Activated CD4-positive, CD25-positive, alpha-beta regulatory T cell treated with anti-CD3 and anti-CD28 coated beads, Interleukin-2, amount 50 U/mL, for 16 hours (primary cell): ENCODE data around the gene TMSB4Y.

Experiments used
- DNase-seq: peaks from one replicate; pipeline ENCODE4 v3.0.0-alpha.2; 2020; ENCODE audit warnings: low read depth, low spot score

Gene TMSB4Y

DNA sequence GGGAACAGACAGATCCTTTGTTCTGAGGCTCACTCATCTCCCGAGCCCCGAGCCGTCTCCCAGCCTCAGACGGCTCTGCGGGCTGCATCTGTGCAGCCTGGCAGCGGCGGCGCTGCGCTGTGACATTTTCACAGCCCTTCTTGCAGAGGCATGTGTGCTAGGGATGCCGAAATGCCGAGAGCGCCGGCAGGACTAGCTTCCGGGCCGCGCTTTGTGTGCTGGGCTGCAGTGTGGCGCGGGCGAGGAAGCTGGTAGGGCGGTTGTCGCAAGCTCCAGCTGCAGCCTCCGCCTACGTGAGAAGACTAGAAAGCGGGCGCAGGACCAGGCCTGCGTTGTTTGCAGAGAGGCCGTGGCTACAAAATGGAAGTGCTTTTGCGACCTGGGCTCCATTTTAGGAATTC, at the start of gene TMSB4Y:
Gene TMSB4Y (plus strand): TSS at position 332 of the 401 bp plus-strand sequence.
- peak; percentile 26 for DNase-seq

DNA sequence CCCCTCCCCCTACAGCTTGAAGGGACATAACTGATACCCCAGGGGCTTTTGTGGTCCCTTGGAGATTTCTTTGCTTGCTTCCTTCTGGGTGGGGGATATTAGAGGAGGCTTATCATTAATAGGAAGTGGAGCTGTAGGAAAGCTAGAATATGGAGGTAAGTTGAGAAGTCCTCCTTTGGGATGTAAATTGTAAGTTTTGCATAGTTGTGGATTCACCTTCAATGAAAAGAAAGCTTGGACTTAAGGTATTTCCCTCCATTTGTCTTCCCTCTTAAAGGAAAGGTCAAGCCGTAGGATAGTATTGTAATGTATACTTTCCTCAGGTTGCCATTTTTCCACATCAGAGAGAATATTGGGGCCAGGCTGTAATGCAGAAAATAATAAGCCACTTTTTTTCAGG, 39.5 kb upstream of the TMSB4Y start:
- no peak for DNase-seq

DNA sequence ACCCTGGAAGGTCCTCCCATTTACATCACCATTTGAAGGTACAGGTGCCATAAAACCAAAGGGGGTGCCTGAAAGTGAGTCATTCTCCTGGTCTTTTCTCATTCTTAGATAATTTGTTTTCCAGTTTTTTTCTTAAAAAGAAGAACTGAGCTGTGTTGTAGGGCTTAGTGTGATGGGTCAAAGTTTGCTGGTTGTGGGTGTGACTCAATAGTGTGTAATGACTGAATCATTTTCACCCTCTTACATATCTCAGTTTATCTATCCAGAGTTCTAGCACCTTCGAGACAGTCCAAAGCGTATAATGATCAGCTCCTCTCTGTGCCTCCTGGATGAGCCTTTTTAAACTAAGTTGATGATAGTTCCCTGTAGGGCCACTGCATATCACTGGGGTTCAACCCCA, 32.6 kb upstream of the TMSB4Y start:
- DNase-seq: no peak

DNA sequence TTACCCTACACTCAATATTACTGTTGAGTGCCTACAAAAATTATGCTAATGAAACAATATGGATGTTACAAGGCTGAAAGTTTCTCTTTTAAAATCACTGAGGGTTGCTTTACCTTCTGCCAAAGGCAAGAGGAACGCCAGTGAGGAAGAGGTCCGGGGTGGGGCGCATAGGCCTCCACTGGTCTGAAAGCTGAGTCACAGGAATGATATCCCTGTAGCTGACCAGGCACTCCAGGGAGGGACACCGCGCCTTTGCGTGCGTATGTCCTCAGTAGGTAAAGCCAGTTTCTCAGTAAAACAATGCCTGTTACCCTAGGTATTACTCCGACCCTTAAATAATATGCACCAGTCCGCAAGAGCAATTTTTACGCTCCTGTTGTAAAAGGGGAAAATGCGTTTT, 1.4 kb upstream of the TMSB4Y start:
- DNase-seq: no peak

DNA sequence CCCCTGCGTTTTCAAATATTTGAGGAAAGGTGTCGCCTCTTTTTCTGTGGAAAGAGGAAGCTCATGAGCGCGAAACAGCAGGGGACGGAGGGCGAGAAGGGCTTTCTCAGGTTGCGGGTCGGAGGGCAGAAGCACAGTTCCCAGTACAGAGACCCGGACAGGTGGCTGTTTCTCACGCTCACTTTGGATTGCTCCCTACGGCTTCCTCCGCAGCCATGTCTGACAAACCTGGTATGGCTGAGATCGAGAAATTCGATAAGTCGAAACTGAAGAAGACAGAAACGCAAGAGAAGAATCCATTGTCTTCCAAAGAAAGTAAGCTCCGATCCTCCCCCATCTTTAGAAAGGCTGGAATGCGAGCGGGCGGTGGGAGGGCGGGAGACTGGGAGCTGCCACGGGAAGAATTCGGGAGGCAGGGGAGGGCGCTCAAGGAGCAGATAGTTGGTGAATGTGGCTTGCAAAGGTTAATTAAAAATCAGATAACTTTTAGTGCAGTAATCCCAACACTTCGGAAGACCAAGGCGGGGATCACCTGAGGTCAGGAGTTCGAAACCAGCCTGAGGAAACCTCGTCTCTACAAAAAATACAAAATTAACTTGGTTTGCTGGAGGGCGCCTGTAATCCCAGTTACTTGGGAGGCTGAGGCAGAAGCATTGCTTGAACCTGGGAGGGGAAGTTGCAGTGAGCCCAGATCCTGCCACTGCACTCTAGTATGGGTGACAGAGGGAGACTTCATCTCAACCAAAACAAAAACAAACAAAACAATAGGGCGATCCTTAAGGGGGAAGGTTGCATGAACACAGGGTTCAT, 627 bp downstream of the TMSB4Y start:
- no peak for DNase-seq

DNA sequence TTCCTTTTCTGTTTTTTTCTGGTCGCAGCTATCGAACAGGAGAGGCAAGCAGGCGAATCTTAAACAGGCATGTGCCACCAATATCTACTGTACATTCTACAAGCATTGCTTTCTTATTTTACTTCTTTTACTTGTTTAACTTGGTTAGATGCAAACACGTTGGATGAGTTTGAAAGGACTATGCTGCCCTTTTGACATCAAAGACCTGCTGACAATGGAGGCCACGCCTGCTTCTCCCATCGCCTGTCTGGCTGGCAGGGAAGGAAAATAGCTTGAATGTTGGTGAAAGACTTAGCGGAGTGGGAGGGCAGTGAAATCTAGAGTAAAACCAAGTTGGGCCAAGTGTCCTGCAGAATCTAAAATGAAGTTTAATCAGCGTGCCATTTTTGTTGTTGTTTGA, 1.5 kb downstream of the TMSB4Y start:
- DNase-seq: no peak

DNA sequence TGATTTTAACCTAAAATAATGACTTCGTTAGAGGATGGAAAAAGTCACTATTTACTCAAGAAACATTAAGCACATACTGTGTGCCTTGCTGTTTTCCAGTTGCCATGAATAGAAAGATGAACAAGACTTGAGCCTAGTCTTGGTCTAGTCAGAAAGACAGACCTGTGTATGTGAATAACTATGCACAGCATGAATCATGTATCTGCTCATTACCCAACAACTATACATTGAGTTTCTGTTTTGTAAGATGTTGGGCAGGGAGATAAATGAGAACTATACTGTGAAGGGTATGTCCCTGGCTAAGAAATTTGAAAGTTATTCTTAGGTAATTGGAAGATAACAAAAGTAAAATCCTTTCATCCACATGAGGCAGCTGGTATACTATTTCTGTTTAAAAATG, 4.3 kb downstream of the TMSB4Y start:
- DNase-seq: no peak

DNA sequence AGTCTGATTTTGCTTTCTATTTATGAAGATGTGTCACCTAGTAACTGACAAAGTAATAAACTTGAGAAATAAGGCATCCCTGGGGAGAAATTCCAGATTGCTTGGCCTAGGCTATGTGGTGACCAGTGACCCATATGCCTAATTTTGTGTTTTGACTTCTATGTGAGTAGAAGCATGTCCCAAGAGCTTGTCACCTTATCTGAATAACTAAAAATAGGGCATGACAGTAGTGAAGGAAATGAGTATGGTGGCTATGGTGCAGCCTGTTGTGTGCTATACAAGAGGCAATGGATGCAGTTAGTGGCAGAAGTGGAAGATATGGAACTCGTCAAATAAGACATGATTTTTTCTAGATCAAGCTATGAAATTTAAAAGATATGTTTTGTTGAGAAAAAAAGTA, 15.3 kb downstream of the TMSB4Y start:
- DNase-seq: no peak

DNA sequence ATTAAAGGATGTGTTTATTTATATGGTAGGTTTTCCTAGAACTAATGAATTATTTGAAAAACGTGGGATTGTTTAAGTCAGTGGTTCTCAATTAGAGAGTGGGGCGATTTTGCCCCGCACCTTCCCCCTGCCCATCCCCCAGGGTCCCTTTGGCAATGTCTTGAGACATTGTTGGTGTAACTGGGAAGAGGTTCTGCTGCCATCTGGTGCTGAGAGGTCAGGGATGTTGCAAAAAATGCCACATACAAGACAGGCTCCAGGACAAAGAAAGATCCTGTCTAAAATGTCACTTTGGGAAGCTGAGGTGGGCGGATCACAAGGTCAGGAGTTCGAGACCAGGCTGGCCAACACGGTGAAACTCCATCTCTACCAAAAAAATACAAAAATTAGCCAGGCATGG, 25.8 kb downstream of the TMSB4Y start:
- no peak for DNase-seq

DNA sequence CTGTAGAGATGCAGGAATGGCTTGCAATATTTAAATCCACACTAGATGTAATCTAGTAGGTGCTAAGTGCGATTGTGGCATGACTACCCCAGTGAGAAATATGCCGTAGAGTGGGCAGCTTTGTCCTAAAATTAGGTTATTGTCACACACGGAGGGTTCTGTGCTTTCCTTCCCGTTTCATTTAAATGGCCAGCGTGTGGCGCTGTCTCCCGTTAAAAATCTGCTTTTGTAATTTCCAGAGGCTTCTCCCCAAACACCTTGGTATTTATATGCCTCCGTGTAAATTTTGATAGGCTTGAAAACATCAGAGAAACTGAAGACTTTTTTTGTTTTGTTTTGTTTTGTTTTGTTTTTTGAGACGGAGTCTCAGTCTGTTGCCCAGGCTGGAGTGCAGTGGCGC, 34.9 kb downstream of the TMSB4Y start:
- DNase-seq: no peak

DNA sequence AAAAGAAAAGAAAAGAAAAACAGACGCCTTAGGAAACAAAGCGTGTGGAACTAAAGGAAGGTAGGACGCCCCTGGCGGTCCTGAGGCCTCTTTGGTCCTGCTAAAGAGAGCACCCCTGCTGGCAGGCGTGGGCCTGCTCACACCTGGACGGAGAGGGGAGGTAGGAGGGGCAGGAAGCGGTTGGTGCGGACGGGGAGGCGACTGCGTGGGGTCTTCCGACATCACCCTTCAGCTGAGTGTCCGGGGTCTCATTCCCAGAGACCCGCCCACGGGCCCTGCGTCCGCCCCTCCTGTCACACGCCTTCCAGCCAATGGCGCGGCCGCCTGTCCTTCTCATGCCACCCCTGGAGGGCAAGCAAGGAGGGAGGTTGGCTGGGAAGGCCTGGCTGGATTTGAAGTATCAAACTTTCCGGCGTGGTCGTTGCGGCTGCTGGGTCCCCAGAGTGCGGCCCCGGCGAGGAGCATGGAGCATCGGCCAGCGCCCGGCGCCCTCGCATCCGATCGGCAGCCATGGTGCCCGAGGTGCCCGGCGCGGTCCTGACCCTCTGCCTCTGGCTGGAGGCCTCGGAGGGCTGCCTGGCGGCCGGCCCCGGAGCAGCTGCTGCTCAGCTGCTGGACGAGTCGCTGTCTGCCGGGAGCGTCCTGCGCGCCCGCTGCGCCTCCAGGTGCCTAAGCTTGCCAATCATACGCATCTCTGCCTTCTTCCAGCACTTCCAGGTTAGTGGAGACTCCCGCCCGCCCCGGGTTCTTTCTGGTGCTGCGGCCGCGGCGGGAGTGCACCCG, 47.8 kb downstream of the TMSB4Y start:
- DNase-seq: no peak

DNA sequence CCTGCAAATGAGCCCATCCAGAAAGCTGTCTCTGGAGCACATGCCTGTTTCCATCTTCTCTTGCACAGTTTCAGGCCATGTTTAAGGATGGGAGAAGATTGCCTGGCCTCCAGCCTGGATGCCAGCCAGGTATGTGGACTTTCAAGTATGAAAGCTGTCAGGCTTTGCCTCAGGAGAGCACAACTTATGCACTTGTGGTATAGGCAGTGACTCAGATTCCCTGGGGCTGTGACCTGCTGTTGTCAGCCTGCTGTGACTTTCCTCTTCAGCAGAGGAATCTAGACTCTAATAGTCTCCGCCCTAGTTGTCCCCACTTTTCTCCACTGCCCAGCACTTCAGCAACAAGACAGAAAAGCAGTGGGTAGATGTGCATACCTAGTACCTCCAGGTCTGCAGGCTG, 51.0 kb downstream of the TMSB4Y start:
- no peak for DNase-seq
